GM12878 (cell line): ENCODE data around the gene SSB. TPM values are rescaled to one million over a fixed set of nuclear protein-coding genes. Genes with fewer than 3 reads are reported as not detected.

Experiments
- ATF2 ChIP-seq: IDR thresholded peaks from 2 replicates; pipeline ENCODE4 v1.6.1; 2012; ENCODE audit warnings: low read length, inconsistent platforms
- ATF7 ChIP-seq: fragments of 450-650 bp; IDR thresholded peaks from 2 replicates; pipeline ENCODE4 v1.6.1; 2016; ENCODE audit warnings: low read depth, mild to moderate bottlenecking
- BRCA1 ChIP-seq: IDR thresholded peaks from 2 replicates; pipeline ENCODE4 v1.6.1; 2011; ENCODE audit warnings: low read depth, low read length, improper control_type of control experiment
- CBX3 ChIP-seq: fragments of 200-600 bp; sonication (generic); IDR thresholded peaks from 2 replicates; pipeline ENCODE4 v1.6.1; 2016; ENCODE audit warnings: low read depth, borderline replicate concordance
- CEBPZ ChIP-seq: fragments of 150-350 bp; IDR thresholded peaks from 2 replicates; pipeline ENCODE4 v1.6.1; 2016; ENCODE audit warnings: low read depth, low read length
- CHD4 ChIP-seq: fragments of 200-600 bp; sonication (generic); IDR thresholded peaks from 2 replicates; pipeline ENCODE4 v1.6.1; 2016; ENCODE audit warnings: mild to moderate bottlenecking
- CREM ChIP-seq: IDR thresholded peaks from 2 replicates; pipeline ENCODE4 v1.6.1; 2014; ENCODE audit warnings: antibody characterized with exemption, low read depth
- E4F1 ChIP-seq: fragments of 450-650 bp; IDR thresholded peaks from 2 replicates; pipeline ENCODE4 v1.6.1; 2018; ENCODE audit warnings: borderline replicate concordance, mild to moderate bottlenecking; ENCODE audit not compliant: partially characterized antibody
- EED ChIP-seq: sonication (generic); IDR thresholded peaks from 2 replicates; pipeline ENCODE4 v1.6.1; 2016; ENCODE audit warnings: antibody characterized with exemption, low read depth
- EZH2 ChIP-seq: IDR thresholded peaks from 2 replicates; pipeline ENCODE4 v1.6.1; 2012; ENCODE audit warnings: low read depth, mild to moderate bottlenecking, control low read depth, inconsistent platforms, low read length, borderline replicate concordance; ENCODE audit not compliant: control insufficient read depth
- FOXM1 ChIP-seq: IDR thresholded peaks from 2 replicates; pipeline ENCODE4 v1.6.1; 2012; ENCODE audit warnings: low read depth, mild to moderate bottlenecking, inconsistent platforms, low read length, moderate library complexity
- GABPA ChIP-seq: IDR thresholded peaks from 2 replicates; pipeline ENCODE4 v1.6.1; 2014; ENCODE audit warnings: antibody characterized with exemption, low read depth, mild to moderate bottlenecking, inconsistent platforms
- IKZF1 ChIP-seq: fragments of 450-650 bp; conservative IDR thresholded peaks from 2 replicates; pipeline ENCODE4 v1.6.1; 2017; ENCODE audit warnings: antibody characterized with exemption, mild to moderate bottlenecking
- IKZF2 ChIP-seq, 2 experiments: fragments of 450-650 bp; IDR thresholded peaks; 2 replicates each; pipeline ENCODE4 v1.6.1; 2017; ENCODE audit warnings: mild to moderate bottlenecking in 2 of 2, moderate library complexity in 2 of 2
- KDM1A ChIP-seq: fragments of 200-600 bp; sonication (generic); IDR thresholded peaks from 2 replicates; pipeline ENCODE4 v1.6.1; 2016; ENCODE audit warnings: borderline replicate concordance
- KLF5 ChIP-seq: fragments of 450-650 bp; IDR thresholded peaks from 2 replicates; pipeline ENCODE4 v1.6.1; 2014; ENCODE audit warnings: mild to moderate bottlenecking; ENCODE audit not compliant: partially characterized antibody
- MEF2A ChIP-seq: IDR thresholded peaks from 2 replicates; pipeline ENCODE4 v1.6.1; 2011; ENCODE audit warnings: low read depth, mild to moderate bottlenecking, low read length, moderate library complexity; ENCODE audit not compliant: insufficient read depth
- MTA2 ChIP-seq: fragments of 450-650 bp; IDR thresholded peaks from 2 replicates; pipeline ENCODE4 v1.6.1; 2016; ENCODE audit warnings: low read depth, mild to moderate bottlenecking, moderate library complexity
- NBN ChIP-seq: fragments of 450-650 bp; IDR thresholded peaks from 2 replicates; pipeline ENCODE4 v1.6.1; 2016
- PML ChIP-seq: IDR thresholded peaks from 2 replicates; pipeline ENCODE4 v1.6.1; 2012; ENCODE audit warnings: low read length, inconsistent platforms
- POU2F2 ChIP-seq: IDR thresholded peaks from 3 replicates; pipeline ENCODE4 v1.6.1; 2011; ENCODE audit warnings: low read depth, mild to moderate bottlenecking, low read length, borderline replicate concordance
- RAD21 ChIP-seq: IDR thresholded peaks from 2 replicates; pipeline ENCODE4 v1.6.1; 2011; ENCODE audit warnings: mild to moderate bottlenecking, low read depth, low read length, moderate library complexity; ENCODE audit not compliant: insufficient read depth
- RB1 ChIP-seq: fragments of 450-650 bp; formaldehyde crosslinking; IDR thresholded peaks from 2 replicates; pipeline ENCODE4 v1.6.1; 2017; ENCODE audit warnings: mild to moderate bottlenecking, borderline replicate concordance
- SMAD1 ChIP-seq: fragments of 450-650 bp; IDR thresholded peaks from 2 replicates; pipeline ENCODE4 v1.6.1; 2018; ENCODE audit warnings: mild to moderate bottlenecking, low read depth; ENCODE audit not compliant: partially characterized antibody
- SMC3 ChIP-seq: IDR thresholded peaks from 2 replicates; pipeline ENCODE4 v1.6.1; 2011; ENCODE audit warnings: low read length, improper control_type of control experiment, borderline replicate concordance
- SPI1 ChIP-seq: IDR thresholded peaks from 2 replicates; pipeline ENCODE4 v1.6.1; 2011; ENCODE audit warnings: low read depth, mild to moderate bottlenecking, low read length, moderate library complexity, borderline replicate concordance; ENCODE audit not compliant: insufficient read depth
- TCF7 ChIP-seq: IDR thresholded peaks from 2 replicates; pipeline ENCODE4 v1.6.1; 2014; ENCODE audit warnings: antibody characterized with exemption, borderline replicate concordance
- YY1 ChIP-seq: IDR thresholded peaks from 2 replicates; pipeline ENCODE4 v1.6.1; 2011; ENCODE audit warnings: low read depth, mild to moderate bottlenecking, low read length
- polyA plus RNA-seq, 11 experiments: library from polyadenylated mRNA; depleted of rRNA in 4 of 11; unstranded in 6 of 11; stranded (reverse) in 5 of 11; fragments of >200 nt; fragmentation: Nextera tagmentation in 4 of 11; fragmentation: Illumina TruSeq in 1 of 11; extraction: Ambion mirVana in 4 of 11; extraction: Trizol in 1 of 11; gene quantifications; 1 replicate in 1 of 11; 2 replicates in 10 of 11; pipeline versions ENCODE4 v1.2.1 to v1.2.3, GENCODE V29; 2011 to 2016; ENCODE audit warnings: inconsistent platforms in 2 of 11, missing spikeins in 2 of 11, low read depth in 1 of 11
- total RNA-seq, 4 experiments: library from RNA; depleted of rRNA in 3 of 4; stranded (reverse); fragments of >200 nt in 3 of 4; fragmentation: Illumina TruSeq in 1 of 4; extraction: Trizol in 1 of 4; gene quantifications; 2 replicates each; pipeline versions ENCODE4 v1.2.1 to v1.2.3, GENCODE V29; 2013 to 2021

Gene SSB
- total and polyA plus RNA-seq, 10 of the 15 experiments (the other 5 are each of a cell fraction or from before 2014, with no cell fraction given), result 103 to 313 (median 200) TPM

- no peak for TF ChIP-seq CEBPZ
- TF ChIP-seq PML, result no peak
- TF ChIP-seq MEF2A, result no peak
- TF ChIP-seq SMAD1, result no peak
- TF ChIP-seq POU2F2, result 0 out of 3 replicates have a peak, but pooled peaks have one; percentile 39
- TF ChIP-seq FOXM1, result no peak
- peak; percentile 88 for TF ChIP-seq MTA2
- TF ChIP-seq SPI1, result no peak
- no peak for TF ChIP-seq BRCA1
- TF ChIP-seq RAD21, result no peak
- no peak for TF ChIP-seq EZH2
- no peak for TF ChIP-seq KDM1A
- TF ChIP-seq TCF7, result no peak
- TF ChIP-seq GABPA, result no peak
- TF ChIP-seq EED, result no peak
- no peak for TF ChIP-seq E4F1
- TF ChIP-seq ATF7, result peak; percentile 95
- no peak for TF ChIP-seq SMC3
- no peak for TF ChIP-seq CREM
- no peak for TF ChIP-seq KLF5
- TF ChIP-seq NBN, result 0 out of 2 replicates have a peak, but pooled peaks have one; percentile 36
- no peak for TF ChIP-seq RB1
- peak; percentile 24; the same call in 1 of the 2 replicates for TF ChIP-seq ATF2
- TF ChIP-seq CBX3, result no peak
- no peak for TF ChIP-seq YY1
- no peak for TF ChIP-seq CHD4
- peak; percentile 24; the same call in 1 of the 2 replicates for TF ChIP-seq IKZF1
- TF ChIP-seq IKZF2 (IDR thresholded peaks at IDR 0.05), result peak; percentile 33 to 49; a peak in 1 of 4 replicates
Observed at GRCh38 chr2:169759987-169760386, 38.7 kb upstream of the SSB start (continued).
